Stimulated activated CD4-positive, alpha-beta T cell treated with anti-CD3 and anti-CD28 coated beads, TNF-alpha, amount 100 ng/mL, for 24 hours (primary cell): ENCODE data around the gene CHD5.

ENCODE experiments used
- DNase-seq, 3 experiments: peaks; one replicate each; pipeline ENCODE4 v3.0.0-alpha.2; 2020; ENCODE audit warnings: low read depth in 3 of 3

Gene CHD5

DNA sequence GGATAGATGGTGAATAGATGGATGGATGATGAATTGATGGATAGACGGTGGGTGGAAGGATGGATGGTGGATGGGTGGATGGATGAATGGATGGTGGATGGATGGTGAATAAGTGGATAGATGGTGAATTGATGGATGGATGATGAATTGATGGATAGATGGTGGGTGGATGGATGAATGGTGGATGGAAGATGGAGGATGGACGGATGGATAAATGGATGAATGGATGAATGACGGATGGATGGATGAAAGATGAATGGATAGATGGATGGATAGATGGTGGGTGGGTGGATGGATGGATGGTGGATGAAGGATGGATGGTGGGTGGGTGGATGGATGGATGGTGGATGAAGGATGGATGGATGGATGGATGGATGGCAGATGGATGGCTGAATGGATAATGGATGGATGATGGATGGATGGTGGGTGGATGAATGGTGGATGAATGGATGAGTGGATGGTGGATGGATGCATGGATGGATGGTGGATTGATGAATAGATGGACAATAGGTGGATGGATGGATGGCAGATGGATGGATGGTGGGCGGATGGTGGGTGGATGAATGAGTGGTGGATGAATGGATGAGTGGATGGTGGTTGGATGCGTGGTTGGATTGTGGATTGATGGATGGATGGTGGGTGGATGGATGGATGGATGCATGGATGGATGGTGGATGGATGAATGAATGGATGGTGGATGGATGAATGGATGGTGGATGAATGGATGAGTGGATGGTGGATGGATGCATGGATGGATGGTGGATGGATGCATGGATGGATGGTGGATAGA is 5.3 kb downstream of the CHD5 start:
- no peak for DNase-seq

DNA sequence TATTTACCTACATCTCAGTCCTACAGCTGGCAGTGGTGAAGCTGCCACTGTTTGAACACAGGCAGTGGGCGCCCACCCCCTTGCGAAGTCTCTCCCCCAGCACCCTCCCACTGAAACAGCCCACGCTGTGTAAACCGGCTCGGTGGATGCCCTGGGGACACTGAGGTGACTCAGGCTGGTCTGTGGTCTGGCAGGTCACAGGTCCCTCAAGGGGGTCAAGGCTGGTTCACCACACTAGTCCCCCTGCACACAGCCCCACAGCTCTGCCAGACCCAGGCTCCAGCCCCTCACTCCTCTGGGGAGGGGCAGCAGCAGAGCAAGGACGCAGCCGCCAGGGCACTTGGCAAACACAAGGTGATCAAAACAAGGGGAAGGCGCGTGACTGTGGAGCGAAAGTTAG is 7.6 kb downstream of the CHD5 start:
- no peak for DNase-seq

DNA sequence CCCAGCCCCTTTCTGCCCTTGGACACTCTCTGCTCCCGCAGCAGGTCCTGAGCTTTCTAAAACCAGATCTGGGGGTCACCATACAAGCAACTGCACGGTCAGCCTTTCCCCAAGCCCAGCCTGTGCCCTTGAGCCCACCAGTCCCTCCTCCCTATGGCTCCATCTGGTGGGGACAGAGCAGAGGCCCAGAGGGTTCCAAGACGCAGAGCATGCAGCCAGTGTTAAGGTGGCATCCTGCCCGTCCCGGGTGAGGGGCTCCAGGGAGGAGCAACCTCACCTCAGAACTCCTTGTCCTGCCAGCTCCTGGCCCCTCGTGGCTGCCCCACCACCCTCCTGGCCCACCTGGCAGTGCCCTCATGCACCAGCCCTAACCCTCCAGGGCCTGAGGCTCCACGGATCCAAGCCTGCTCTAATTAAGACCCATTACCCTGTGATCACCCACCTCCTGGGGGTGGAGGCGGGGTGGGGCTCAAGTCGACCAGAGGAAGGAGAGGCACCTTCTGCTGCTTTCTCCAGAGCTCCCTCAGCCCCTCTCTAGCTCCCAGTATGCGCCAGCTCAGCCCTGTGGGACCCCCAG is 8.5 kb downstream of the CHD5 start:
- no peak for DNase-seq

DNA sequence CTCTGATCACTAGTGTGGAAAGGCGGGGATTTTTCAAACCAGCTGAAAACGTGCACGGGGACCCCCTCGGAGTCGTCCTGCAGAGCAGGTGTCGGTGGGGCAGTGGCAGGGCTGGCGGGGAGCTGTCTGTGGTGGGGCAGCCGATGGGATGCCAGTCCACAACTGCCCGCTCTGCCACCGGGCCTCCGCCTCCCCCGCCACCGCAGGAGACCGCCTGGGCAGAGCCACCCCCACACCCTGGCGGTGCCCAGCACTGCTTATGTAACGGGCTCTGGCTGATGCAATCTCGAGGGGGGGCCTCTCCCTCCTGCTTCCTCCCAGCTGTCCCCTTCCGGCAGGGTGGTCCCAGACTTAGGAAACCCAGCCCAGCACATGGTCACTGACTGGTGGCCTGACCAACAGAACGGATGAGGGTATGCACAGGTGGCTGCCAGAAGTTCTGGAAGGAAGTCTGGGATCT is 9.3 kb downstream of the CHD5 start:
- DNase-seq: no peak

DNA sequence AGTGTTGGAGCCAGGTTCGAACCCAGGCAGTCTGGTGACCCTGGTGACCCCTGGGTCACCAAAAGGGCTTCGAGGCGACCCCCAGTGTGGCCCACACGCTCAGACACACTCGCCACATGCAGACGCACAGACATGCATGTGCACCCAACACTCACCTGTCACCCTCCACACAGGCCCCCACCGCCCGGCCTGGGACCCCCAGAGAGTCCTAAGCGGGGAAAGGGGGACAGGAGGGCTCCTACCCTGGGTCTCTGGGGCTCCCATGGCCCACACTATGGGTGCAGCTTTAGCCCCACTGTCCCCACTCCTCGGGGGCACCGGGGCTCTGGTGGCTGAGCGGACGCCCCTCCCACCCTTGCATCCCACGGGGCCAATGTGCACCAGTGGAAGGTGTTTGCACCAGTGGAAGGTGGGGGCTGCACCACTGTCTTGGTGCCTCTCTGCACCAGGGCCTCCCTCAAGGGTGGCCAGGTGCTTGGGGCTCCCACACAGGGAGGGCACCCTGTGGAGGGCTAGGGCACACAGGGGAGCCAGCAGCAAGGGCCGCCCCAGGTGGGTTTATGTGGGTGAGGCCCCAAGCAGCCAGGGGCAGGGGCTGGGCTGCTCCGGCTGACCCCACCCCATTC is 9.9 kb downstream of the CHD5 start:
- no peak for DNase-seq

DNA sequence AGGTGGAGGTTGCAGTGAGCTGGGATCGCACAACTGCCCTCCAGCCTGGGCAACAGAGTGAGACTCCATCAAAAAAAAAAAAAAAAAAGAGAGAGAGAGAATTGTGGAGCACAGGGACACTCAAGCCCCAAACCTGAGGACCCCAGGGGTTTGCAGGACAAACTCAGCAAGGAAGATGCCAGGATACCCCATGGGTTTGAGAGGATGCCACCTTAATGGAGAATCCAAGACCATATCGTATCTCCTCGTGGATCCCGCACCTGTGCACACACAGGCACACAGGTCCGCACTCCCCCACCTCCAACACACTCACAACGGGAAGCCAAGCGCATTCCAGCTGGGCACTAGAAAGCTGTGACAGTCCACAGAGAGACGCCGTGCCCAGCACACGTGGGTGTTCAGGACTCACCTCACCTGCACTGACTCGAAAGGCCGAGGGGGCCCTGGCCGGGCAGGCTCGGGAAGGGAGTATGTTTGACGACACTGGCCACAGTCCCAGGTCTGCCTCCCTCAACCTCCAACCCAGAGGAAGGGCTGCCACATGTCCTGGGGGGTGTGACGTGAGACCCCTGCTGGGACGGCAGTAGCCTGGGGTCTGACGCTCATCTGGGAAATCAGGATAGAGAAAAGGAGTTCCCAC is 11.1 kb downstream of the CHD5 start:
- DNase-seq: no peak

DNA sequence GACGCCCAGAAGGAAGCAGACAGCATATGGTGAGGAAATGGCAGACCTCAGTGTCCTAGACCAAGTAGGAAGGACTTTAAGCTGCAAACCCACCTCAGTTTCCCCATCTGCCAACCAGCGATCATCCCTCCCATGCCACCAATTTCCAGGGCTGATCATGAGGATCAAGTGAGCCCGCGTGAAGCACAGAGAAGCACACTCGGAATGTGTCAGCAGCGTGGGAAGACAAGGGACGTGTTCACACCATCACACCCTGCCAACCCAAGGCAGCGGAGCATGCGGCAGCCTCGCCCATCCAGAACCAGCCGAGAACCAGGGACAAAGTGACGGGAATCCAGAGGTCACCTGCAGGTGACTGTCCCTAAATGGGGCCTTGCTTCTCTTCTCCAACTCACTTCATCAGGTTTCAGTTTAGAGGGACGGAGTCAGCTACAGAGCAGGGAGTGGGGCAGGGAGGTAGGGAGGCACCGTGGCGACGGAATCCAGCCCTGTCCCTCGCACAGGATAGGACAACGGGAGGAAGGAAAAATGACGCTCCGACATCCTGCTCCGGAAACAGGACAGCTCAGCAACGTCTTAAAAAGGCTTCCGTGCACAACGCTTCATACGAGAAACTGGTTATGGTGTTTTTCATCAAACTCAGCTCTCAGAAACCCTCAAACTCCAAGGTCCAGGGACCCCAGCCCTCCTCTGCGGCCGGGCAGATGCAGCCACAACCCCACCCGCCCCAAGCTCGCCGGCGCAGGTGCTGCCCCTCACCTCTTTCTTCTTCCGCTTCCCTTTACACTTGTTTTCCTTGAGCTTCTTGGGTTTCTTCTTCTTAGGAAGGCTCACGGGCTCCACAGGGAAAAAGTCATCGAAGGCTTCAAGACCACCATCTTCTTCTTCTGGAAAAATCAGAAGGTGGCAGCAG is 12.5 kb downstream of the CHD5 start:
- DNase-seq: no peak

DNA sequence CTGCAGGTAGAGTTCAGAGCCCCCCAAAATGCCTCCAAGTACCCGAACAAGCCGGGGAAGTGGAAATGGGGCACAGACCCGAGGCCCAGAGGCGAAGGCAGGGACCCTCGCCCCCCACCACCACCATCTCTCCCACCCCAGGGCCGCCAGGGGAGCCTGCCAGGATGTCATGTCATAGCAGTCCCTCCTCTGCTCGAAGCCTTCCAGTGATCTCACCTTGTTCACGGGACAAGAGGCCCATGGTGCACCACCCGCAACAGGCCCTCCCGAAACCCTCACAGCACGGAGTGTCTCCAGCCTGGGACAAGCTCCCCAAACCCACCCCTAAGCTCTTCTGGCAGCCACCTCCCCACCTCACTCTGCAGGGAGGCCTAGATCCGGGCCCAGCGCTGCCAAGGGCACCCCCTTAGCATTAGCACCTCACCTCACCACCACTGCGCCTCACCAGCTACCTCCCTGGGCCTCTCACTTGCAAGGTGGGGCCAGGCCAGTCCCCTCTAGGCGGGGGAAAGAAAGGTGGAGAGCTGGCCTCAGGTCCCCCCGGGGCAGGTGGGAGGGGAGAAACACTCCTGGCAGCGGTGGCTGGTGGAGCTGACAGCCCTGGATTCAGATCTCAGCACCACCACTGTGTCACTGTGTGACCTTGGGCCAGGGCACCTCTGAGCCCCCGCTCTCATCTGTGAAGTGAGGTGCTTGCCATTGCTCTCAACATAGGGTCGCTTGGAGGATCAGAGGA is 13.3 kb downstream of the CHD5 start:
- DNase-seq: no peak

DNA sequence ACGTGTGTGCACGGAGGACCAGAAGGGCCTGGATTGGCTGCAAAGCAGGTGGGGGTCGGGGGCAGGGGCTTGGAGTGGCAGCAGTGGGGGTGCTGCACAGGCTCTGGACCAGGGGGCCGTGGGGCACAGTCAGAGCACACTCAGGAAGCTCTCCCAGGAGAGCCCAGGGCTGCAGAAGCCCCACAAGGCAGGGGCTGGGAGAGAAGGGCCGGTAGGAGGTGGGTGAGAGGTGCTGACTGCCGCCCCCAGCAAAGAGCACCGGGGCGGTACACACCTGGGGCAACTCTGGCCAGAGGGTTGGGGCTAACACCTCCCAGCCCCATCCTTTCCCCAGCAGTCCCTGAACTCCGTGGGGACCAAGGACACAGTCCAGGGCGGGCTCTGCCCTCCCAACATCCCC is 13.9 kb downstream of the CHD5 start:
- DNase-seq: no peak

DNA sequence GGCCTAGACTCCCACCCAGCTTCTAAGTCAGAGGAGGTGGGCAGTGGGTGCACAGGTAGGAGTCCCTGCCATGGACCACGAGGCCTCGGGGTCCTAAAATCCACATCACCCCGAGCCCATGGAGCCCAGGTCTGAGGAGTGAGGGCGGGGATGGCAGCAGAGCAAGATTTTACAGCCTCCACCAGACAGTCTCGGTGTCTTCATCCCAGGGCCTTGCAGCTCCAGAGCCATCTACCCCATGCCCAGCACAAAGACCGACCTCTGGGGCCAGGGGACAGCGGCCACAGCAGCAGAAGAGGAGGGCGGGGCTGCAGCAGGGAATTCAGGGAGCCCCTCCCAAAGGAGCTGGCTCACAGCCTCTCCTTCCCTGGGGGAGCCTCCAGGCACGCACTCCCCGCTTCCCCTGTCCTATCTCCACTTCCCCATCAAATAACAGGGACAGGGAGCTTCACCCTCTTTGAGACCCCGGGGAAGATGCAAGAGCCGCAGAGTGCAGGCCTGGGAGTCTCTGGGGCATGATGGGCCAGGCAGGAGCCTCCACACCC is 14.6 kb downstream of the CHD5 start:
- no peak for DNase-seq

DNA sequence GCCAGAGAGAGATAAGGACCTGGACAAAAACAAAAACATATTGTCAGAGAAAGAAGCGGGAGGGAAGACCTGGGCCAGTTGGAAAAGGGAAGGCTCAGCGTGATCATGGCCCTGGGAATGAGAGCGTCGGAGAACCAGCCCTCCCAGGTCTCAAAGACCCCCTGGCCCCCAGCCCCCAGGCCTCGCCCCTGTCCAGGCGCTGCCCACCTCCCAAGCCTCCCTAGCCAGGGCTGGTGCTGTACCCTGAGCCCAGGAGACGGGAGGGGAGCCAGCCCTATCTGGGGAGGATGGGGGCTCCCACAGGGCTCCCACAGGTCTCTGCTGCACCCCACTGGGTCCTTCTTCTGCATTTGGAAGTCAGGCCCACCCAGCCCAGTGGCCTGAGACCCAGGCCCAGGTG is 15.1 kb downstream of the CHD5 start:
- DNase-seq: no peak

DNA sequence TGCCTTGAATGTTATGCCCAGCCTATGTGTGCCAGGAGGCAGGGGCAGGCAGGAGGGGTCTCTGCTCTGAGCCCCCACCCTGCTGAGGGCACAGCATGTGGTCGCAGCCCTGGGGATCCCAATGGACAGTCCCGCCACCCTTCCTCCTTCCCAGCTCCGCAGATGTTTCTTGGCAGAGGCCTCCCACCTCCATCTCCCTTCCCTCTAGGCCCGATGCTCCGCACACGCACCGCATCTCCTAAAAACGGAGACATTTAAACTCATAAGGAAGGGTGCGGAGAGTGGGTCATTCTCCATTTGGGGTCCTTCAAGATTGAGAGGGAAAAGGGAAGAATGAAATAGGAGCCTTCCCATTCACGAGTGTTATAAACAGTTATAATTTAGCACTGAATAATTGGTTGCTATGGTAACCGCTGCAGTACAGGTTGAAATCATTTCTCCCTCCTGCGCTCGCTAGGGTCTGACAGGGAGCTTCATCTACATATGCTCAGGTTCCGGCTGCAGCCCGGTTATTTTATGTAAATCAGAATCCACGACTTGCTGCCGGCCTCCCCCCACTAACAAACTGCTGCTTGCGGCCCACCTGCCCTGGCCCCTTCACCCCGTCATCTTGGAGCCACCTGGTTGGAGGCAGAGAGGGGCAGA is 16.0 kb downstream of the CHD5 start:
- no peak for DNase-seq

DNA sequence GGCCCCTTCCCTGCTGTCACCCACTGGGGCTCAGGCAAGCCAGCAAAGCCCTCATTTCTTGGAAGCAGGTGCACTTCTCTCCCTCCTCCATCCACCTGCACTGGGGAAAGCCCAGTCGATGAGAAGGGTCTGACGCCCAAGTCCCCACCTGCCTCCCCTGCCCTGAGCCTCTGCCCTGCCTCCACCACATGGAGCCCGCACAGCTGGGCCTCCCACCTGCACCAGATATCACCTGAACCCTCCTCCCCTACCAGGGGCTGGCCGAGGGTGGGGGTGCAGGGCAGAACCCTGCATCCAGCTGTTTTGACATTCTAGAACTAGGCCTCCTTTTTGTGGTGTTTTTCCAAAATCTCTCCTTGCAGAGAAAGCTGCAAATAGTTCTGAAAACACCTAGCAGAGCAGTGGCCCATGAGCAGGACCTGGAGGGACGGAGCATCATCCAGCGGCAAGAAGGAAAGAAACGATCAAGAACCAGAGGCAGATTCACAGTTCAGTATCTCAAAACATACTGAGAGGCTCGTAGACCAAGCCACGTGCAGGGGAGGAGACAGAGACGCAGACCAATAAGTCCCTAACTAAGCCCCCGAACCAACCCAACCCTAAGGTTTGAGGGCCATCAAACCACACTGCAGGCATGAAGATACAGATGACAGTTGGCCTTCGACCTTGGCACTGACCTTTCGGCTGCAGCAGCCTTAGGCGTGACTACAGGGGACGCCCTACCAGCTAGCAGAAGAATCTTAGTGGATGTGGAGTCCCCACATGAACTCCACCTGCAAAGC is 16.7 kb downstream of the CHD5 start:
- DNase-seq: no peak

DNA sequence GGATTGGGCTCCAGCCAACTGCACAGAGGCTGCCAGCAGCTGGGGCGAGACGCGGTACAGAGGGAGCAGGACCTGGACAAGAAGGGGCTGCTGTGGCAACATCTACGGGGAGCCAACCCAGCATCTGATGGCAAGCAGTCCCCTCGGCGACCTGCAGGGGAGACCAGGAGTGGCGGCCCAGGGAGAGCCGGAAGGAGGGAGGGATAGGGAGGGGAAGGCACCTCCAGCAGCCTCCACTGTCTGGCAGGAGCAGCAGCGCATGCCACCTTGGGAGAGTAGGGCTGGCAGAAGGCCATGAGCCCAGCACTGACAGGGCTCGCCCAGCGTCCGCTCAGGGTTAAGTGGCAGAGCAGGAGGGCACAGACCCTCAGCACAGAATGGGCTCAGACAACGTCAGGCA is 17.3 kb downstream of the CHD5 start:
- no peak for DNase-seq

DNA sequence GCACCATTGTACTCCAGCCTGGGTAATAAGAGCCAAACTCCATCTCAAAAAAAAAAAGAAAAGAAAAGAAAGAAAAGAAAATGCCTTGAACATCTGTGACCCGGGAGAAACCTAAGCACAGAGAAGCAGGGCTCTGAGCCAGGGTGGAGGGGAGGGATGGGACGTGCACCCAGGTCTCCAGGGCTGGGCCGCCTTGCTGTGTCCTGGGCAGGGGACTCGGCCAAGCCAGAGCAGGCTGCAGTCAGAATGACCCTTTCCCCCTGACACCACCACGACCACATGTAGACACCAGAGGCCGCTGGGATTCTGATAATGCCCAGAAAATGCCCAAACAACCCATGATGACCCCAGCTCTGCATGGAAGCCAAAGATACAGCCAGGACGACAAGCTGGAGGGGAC is 17.8 kb downstream of the CHD5 start:
- no peak for DNase-seq

DNA sequence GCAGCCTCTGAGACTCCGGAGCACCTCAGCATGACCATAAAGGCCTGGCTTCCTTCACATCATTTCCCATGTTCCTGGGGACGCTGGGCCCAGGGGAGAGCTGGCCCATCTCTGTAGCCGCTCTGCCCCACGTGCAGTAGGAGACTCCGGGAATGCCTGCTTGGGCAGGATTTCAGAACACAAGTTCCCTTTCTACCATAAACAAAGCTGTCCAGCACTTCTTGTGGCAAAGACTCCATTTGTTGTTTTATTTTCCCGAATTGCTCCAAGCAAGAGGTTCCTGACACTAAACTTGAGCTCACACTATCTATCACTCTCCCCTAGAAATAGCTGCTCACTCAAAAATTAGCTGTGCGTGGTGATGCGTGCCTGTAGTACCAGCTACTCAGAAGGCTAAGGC is 21.9 kb downstream of the CHD5 start:
- DNase-seq: no peak

DNA sequence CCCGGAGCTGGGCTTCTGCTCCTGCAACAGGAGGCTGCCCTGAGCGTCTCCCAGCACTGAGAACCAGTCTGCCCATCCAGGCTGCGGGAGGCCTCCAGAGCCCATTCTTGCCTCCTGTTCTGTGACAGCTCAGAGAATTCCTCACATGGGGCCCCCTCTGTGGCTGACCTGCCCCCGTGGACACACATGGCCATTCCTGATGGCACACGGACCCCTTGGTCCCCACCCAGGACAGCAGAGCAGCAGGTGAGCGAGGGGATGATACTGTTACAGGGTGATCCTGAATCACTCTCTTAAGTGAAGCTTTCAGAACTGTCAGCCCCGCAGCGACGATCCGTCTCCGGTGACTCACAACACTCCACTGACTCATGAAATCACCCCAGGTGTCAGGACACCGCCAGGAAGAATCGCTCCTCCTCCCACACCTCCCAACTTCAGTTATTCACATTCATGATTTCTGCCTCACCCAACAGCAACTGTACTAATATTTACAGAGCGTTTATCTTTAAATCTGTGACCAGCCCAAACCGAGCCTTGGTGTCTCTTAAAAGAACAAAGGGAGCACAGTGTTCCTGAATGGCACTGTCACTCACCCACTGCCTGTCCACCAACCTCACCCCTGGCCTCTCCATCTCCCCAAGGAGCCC is 22.5 kb downstream of the CHD5 start:
- DNase-seq: peak in 1 of 3 experiments; percentile 60

DNA sequence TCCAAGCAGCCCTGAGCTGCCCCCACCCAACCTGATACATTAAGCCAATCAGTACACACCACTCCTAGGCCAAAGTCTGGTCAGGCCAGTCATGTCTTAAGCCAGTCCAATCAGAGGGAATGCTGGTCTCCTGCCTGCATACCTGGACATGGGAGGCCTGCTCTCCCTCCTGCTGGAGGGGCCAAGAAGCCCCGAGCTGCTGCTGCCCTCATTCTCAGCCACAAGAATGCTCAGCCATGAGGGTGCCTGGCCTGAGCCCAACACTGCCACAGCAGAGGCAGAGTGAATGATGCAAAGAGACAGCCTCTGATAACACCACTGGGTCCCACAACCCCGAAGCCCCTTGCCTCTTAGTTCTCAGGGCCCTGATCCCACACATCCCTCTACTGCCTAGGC is 23.0 kb downstream of the CHD5 start:
- no peak for DNase-seq
